Measurements from ENCODE around the gene ZNF385D. TPM values are rescaled to one million over a fixed set of nuclear protein-coding genes. Genes with fewer than 3 reads are reported as not detected.
A peak's percentile ranks its signal among the peaks of the same experiment; 100 is the strongest.

ZNF385D gene
- total and polyA plus RNA-seq, 8 donors: 1.6 to 28.6 (median 17.5) TPM

DNA sequence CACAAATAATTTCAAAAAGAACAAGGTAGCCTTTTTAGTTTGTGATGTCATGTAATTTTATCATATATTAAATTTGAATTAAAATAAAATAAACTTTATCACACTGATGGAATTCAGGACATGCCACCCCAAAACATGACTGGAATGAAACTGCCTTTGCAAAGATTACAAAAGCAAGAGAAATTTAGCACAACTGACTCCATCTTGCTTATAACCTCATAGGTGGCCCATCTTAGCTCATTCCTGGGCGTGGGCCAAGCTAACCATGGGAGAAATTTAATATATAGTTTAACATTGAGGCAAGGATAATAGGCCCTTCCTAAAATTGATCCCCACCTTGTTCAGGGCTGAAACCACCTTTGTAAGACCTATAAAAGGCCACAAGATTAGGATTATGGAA is 235.6 kb downstream of the ZNF385D start:
- ATAC-seq: no peak
- intact Hi-C loops (cut with DNase I): no loop called here
- H3K9me3 ChIP-seq: no peaks in the 10 kb centered on the region

DNA sequence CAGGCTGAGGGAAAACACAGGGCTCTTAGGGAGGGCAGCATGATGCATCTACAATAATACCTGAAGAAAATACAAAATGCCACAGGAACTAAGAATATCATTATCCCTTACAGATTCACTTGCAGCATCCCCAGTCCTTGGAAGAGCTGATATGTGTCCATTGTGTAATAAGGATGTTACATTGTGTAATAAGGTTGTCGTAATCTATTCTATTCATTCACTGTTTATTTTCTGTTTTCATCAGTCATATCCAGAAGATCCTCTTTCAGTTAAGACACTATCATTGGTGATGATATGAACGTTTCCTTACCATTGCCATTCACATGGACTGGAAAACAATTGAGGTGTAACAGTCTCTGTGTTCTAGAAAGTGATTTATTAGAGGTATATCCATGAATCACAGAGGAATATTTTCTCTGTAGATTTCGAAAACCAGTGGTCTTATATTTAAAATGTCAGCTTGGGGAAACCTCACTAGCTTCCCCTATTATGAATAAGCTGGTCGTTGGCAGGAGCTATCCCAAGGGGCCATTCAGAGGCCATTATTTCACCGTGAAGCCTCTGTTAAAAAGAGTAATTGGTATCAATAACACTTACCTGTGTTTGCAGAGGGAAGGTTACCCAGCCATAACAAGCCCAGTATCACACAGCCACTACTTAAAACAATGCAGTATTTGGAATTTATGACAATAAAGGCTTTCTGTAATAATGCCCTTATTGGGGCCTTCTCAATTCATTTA is 241.1 kb downstream of the ZNF385D start:
- Histone ChIP-seq H3K36me3 (no peaks in the 10 kb centered on the region), H3K4me1 (no peaks in the 10 kb centered on the region), H3K27me3 (no peaks in the 10 kb centered on the region), H3K4me3 (no peak overlapping the region), H3K9me3 (no peaks in the 10 kb centered on the region), H3K27ac (no peak overlapping the region)
- intact Hi-C loops (cut with DNase I): no loop called here
- ATAC-seq (no peak), DNase-seq (no peak)
- TF ChIP-seq, protein P1, sequence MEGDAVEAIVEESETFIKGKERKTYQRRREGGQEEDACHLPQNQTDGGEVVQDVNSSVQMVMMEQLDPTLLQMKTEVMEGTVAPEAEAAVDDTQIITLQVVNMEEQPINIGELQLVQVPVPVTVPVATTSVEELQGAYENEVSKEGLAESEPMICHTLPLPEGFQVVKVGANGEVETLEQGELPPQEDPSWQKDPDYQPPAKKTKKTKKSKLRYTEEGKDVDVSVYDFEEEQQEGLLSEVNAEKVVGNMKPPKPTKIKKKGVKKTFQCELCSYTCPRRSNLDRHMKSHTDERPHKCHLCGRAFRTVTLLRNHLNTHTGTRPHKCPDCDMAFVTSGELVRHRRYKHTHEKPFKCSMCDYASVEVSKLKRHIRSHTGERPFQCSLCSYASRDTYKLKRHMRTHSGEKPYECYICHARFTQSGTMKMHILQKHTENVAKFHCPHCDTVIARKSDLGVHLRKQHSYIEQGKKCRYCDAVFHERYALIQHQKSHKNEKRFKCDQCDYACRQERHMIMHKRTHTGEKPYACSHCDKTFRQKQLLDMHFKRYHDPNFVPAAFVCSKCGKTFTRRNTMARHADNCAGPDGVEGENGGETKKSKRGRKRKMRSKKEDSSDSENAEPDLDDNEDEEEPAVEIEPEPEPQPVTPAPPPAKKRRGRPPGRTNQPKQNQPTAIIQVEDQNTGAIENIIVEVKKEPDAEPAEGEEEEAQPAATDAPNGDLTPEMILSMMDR (IDR thresholded peaks at IDR 0.05): no peak

More for the DNA sequence above, 235.6 kb downstream of the ZNF385D start:
- DNase-seq: no peak
- no peak overlapping the region for H3K27ac ChIP-seq
- H3K4me3 ChIP-seq: no peak overlapping the region
- no peaks in the 10 kb centered on the region for H3K36me3 ChIP-seq
- no peaks in the 10 kb centered on the region for H3K4me1 ChIP-seq
- TF ChIP-seq, protein P1 (IDR thresholded peaks at IDR 0.05): no peak
- H3K27me3 ChIP-seq: no peaks in the 10 kb centered on the region

DNA sequence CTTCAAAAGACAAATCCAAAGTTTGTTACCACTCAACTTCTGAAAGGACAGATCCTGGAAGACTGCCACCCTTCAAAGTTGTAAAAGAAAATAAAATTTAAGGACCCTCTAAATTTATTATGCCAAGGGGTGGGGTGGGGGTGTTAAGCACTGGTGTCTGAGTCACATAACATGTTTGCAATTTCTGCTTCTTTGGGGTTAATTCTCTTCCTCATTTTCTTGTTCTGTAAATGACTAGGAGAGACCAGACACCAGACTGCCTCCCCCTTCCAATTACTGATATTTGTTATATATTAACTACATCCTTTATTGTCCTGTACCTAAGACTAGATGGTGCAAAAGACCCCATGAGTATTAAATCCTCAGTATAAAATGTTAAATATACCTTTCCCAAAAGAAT is 242.8 kb downstream of the ZNF385D start:
- Histone ChIP-seq H3K4me3 (no peak overlapping the region), H3K27me3 (no peaks in the 10 kb centered on the region), H3K36me3 (no peaks in the 10 kb centered on the region), H3K9me3 (no peaks in the 10 kb centered on the region), H3K27ac (no peak overlapping the region), H3K4me1 (no peaks in the 10 kb centered on the region)
- DNase-seq (no peak), ATAC-seq (no peak)
- TF ChIP-seq, protein P1 (IDR thresholded peaks at IDR 0.05): no peak
- intact Hi-C loops (cut with DNase I): no loop called here

DNA sequence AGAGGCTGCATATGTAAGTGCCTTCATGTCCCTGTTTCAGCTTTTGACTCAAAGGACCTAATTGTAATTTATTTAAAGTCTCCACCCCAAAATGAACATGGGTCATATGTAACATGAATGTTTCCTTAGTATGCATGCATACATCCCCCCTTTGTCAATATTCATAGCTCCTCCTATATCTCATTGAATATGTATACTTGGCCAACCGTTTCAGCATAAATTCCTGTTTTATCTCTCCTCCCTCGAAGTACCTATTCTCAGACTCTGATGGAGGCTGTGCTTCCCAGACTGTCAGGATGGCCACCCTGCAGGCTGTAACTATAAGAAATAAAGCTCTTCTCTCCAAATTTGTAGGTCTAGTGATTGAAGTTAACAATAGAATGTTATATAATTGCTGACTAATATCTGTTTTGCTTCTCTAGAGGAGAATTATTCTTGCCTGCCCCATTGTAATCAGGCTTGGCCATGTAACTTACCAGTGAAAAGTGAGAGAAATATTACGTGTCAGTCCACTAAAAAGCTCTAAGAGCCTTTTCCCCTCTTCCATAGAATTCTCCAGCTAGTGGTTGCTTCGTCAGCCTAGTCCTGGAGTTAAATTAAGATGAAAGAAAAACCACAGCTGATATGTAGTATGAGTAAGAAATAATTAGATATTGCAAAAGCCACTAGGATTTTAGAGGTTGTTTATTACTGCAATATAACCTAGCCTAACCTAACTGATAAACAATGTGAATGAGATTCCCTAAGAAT is 245.1 kb downstream of the ZNF385D start:
- ATAC-seq (no peak), DNase-seq (no peak)
- Histone ChIP-seq H3K36me3 (no peaks in the 10 kb centered on the region), H3K9me3 (no peaks in the 10 kb centered on the region), H3K4me1 (no peaks in the 10 kb centered on the region), H3K4me3 (no peak overlapping the region), H3K27ac (no peak overlapping the region), H3K27me3 (no peaks in the 10 kb centered on the region)
- intact Hi-C loops (cut with DNase I): no loop called here
- TF ChIP-seq, protein P1 (IDR thresholded peaks at IDR 0.05): no peak

DNA sequence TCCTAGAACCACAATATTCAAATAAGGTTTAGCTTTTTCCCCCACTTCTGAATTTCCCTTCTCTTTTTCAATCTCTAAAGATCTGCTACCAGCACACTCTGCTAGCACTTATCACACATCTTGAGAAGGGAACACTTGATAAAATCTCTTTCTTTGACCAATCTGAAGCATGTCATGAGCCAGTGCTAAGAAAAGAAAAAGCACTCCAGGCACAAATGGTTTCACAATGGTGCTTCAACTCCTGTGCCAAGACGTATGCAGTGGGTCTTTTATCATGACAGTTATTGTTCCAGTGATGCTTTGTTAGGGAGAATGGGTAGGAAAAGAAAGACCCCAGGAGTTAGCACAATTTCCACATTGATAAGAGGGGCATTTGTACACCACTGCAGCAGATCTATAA is 248.4 kb downstream of the ZNF385D start:
- Histone ChIP-seq H3K27ac (no peak overlapping the region), H3K4me1 (no peaks in the 10 kb centered on the region), H3K27me3 (no peaks in the 10 kb centered on the region), H3K9me3 (no peaks in the 10 kb centered on the region), H3K36me3 (no peaks in the 10 kb centered on the region), H3K4me3 (no peak overlapping the region)
- DNase-seq: peak in 1 of 4 donors; percentile 34
- TF ChIP-seq, protein P1 (IDR thresholded peaks at IDR 0.05): no peak
- intact Hi-C loops (cut with DNase I): no loop called here
- peak; percentile 77 for ATAC-seq
